Transverse colon (tissue), 4 donors: ENCODE results near the gene GABRR3. TPM values are rescaled to one million over a fixed set of nuclear protein-coding genes. Genes with fewer than 3 reads are reported as not detected.
A peak's percentile ranks its signal among the peaks of the same experiment; 100 is the strongest.

Source experiments
- DNase-seq: peaks from one replicate; pipeline ENCODE4 v3.0.0-alpha.2; 2019
- H3K27ac ChIP-seq, 4 donors: fragments of 200-600 bp; sonication (generic); 2 replicates each; pipeline ENCODE4 v1.5.1; 2016 to 2018; ENCODE audit warnings: inconsistent platforms in 4 of 4
- H3K27me3 ChIP-seq: fragments of 200-600 bp; sonication (generic); 2 replicates; pipeline ENCODE4 v1.5.1; 2017; ENCODE audit warnings: inconsistent platforms
- H3K36me3 ChIP-seq, 4 donors: fragments of 200-600 bp; sonication (generic); 2 replicates each; pipeline ENCODE4 v1.5.1; 2017 to 2019; ENCODE audit warnings: inconsistent platforms in 4 of 4
- H3K4me1 ChIP-seq, 4 donors: fragments of 200-600 bp; sonication (generic); 2 replicates each; pipeline ENCODE4 v1.5.1; 2017 to 2020; ENCODE audit warnings: inconsistent platforms in 4 of 4
- H3K4me3 ChIP-seq, 4 donors: fragments of 200-600 bp; sonication (generic); 1 replicate in 1 of 4; 2 replicates in 3 of 4; pipeline versions ENCODE4 v1.5.1 to v1.6.1; 2017 to 2019; ENCODE audit warnings: inconsistent platforms in 4 of 4
- H3K9me3 ChIP-seq, 2 donors: fragments of 200-600 bp; sonication (generic); 2 replicates each; pipeline ENCODE4 v1.5.1; 2017 to 2019; ENCODE audit warnings: inconsistent platforms in 2 of 2
- EP300 ChIP-seq: sonication (generic); formaldehyde crosslinking; IDR thresholded peaks from one replicate; pipeline ENCODE4 v1.6.1; 2017; ENCODE audit warnings: antibody characterized with exemption, low read depth
- POLR2A ChIP-seq: fragments of 450-650 bp; IDR thresholded peaks from one replicate; pipeline ENCODE4 v1.6.1; 2016; ENCODE audit warnings: antibody characterized with exemption, mild to moderate bottlenecking, moderate library complexity
- POLR2AphosphoS5 ChIP-seq, 3 donors: sonication (generic); formaldehyde crosslinking; IDR thresholded peaks; one replicate each; pipeline ENCODE4 v1.6.1; 2016; ENCODE audit warnings: antibody characterized with exemption in 3 of 3
- WGBS, 2 donors: methylation state at CpG; one replicate each; pipeline ENCODE4 v1.1.5; 2018; ENCODE audit warnings: low coverage in 1 of 2; 5-methylcytosine and 5-hydroxymethylcytosine counted together
- in situ Hi-C, 4 donors: fragments of 200-750 bp; cut with MboI; loops; one replicate each; pipeline versions ENCODE4 v1.15.0 to v1.15.1; 2017; ENCODE audit warnings: low sequenced_read_pairs in 3 of 4, low pct_ligation_motif_present in 1 of 4, low pct_unique_long_range_greater_than_20kb in 1 of 4
- intact Hi-C: fragments of 100-400 bp; cut with DNase I; formaldehyde crosslinking; loops from one replicate; pipeline ENCODE4 v1.15.1; 2023; ENCODE audit warnings: low total_unique reads
- total RNA-seq, 4 donors: library from RNA; depleted of rRNA; stranded (reverse); fragments of >200 nt; gene quantifications; one replicate each; pipeline ENCODE4 v1.1.0, GENCODE V29; 2016
- TF ChIP-seq, protein P1 (sequence below), 5 experiments: fragments of 200-600 bp in 3 of 5; fragments of 450-650 bp in 2 of 5; sonication (generic) in 3 of 5; IDR thresholded peaks; 1 replicate in 2 of 5; 2 replicates in 3 of 5; pipeline ENCODE4 v1.5.1; 2016 to 2017; ENCODE audit warnings: antibody characterized with exemption in 5 of 5, inconsistent platforms in 3 of 5, mild to moderate bottlenecking in 2 of 5, moderate library complexity in 1 of 5

The GABRR3 gene
- total RNA-seq, 4 donors from 2014 or later: not detected

DNA sequence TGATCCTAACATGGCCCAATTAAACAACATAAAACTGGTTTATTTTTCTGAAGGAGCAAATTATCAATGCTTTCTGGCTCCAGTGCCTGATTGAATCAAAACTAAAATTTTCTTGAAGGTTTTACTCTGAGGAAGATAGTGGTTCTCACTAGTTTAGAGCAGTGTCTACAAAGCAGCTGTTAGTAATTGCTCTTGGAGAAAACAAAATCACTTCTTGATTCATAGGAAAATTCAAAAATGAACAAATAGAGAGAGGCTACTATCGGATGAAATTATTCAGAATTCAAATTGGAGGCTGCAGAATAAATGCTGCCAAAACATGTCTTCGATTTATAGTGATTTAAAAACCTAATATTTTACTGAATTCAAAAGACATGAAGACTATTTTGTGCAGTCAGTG is 47.8 kb downstream of the GABRR3 start:
- intact Hi-C loops: no loop called here
- H3K9me3 ChIP-seq: no peaks in the 10 kb centered on the region
- DNase-seq: no peak
- H3K4me1 ChIP-seq: peaks cover 0 to 10% (median 2%) of the 10 kb centered on the region in 4 donors
- H3K36me3 ChIP-seq: no peaks in the 10 kb centered on the region
- in situ Hi-C loops: no loop called here
- 74 to 84% methylated on average over 2 of the region's 2 CpGs for WGBS, 2 donors
- no peaks in the 10 kb centered on the region for H3K27me3 ChIP-seq
- H3K4me3 ChIP-seq: no peak overlapping the region
- TF ChIP-seq POLR2AphosphoS5 (IDR thresholded peaks at IDR 0.05) (no peak), EP300 (no peak), POLR2A (no peak)
- TF ChIP-seq, protein P1, sequence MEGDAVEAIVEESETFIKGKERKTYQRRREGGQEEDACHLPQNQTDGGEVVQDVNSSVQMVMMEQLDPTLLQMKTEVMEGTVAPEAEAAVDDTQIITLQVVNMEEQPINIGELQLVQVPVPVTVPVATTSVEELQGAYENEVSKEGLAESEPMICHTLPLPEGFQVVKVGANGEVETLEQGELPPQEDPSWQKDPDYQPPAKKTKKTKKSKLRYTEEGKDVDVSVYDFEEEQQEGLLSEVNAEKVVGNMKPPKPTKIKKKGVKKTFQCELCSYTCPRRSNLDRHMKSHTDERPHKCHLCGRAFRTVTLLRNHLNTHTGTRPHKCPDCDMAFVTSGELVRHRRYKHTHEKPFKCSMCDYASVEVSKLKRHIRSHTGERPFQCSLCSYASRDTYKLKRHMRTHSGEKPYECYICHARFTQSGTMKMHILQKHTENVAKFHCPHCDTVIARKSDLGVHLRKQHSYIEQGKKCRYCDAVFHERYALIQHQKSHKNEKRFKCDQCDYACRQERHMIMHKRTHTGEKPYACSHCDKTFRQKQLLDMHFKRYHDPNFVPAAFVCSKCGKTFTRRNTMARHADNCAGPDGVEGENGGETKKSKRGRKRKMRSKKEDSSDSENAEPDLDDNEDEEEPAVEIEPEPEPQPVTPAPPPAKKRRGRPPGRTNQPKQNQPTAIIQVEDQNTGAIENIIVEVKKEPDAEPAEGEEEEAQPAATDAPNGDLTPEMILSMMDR (IDR thresholded peaks at IDR 0.05): no peak
- H3K27ac ChIP-seq: no peak overlapping the region

DNA sequence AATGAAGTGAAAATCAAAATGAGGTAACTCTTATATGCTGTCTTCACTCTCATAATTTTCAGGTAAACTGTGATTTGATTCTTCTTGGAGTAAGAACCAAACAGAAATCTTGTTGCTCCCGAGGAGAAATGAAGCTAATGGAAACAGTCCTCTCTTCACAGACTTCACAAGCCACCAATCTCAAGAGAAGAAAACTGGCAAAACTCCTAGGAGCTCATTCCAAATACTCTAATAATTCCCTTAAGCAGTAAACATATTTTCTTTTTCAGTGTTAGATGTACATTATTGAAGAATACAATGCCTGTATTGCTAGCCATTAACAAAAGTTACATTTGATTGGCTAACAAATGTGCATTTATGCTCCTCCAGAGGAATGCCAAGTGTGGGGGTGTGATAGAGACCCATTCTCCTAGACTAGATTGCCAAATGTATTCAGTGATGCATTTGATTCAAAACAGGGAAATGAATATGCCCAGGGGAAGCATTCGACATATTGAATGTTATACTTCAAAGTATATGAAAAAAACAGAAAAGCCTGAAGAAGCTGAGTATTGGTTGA is 51.1 kb downstream of the GABRR3 start:
- in situ Hi-C loops: no loop called here
- H3K4me1 ChIP-seq: peaks cover 0 to 10% (median 2%) of the 10 kb centered on the region in 4 donors
- no peaks in the 10 kb centered on the region for H3K9me3 ChIP-seq

DNA sequence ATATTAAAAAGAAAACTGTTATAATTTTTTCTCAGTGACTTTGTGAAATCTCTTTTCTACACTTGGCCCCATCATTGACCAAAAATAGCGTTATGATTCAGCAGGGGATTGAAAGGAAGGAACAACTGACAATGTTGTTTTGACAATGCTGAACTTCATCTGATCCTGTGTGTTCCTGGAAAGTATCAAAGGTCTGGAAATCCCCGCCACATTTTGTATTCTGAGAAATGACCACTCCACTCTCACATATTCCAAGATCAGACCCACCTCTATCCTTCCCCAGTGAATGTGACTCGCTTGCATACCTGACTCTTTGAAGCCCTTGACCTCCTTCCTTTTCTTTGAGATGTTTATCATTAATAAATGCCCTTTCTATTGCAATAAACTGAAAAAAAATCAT is 53.2 kb downstream of the GABRR3 start:
- Histone ChIP-seq H3K27ac (peak overlapping the region in 3 of 4 donors; percentile 2 to 57 (median 24)), H3K4me3 (no peak overlapping the region), H3K36me3 (no peaks in the 10 kb centered on the region), H3K4me1 (peaks cover 0 to 10% (median 2%) of the 10 kb centered on the region in 4 donors), H3K27me3 (no peaks in the 10 kb centered on the region), H3K9me3 (no peaks in the 10 kb centered on the region)
- WGBS, 2 donors: 44 to 62% methylated on average over 3 of the region's 3 CpGs
- in situ Hi-C loops: no loop called here
- DNase-seq: no peak
- intact Hi-C loops: no loop called here
- TF ChIP-seq, protein P1 (IDR thresholded peaks at IDR 0.05): no peak
- TF ChIP-seq POLR2A (no peak), POLR2AphosphoS5 (IDR thresholded peaks at IDR 0.05) (peak in 1 of 3 donors; percentile 33), EP300 (peak; percentile 49)

More for the DNA sequence above, 51.1 kb downstream of the GABRR3 start:
- DNase-seq: no peak
- Histone ChIP-seq H3K36me3 (no peaks in the 10 kb centered on the region), H3K4me3 (no peak overlapping the region), H3K27me3 (no peaks in the 10 kb centered on the region), H3K27ac (no peak overlapping the region)
- TF ChIP-seq, protein P1 (IDR thresholded peaks at IDR 0.05): no peak
- TF ChIP-seq EP300: no peak
- no peak for TF ChIP-seq POLR2AphosphoS5 (IDR thresholded peaks at IDR 0.05)
- no peak for TF ChIP-seq POLR2A
- intact Hi-C loops: no loop called here
- WGBS, 2 donors: 50 to 60% methylated on average over 2 of the region's 2 CpGs

DNA sequence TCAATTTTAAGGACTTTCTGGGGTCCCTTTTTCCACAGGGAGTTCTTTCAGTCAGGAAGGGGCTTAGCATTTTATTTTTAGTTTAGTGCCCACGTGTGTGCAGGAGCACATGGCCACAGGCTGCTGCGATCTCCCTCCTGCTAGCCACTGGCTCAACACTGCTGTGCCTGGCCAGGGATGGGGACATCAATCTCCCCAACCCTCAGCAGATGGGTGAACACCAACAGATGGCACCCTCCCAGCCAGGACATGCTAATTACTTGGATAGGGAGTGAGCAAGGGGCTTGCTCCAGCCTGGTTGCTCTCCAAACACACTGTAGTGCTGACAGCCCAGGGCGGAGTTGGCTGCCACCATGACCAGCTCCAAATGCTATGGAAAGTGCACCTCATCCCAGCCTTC is 55.5 kb downstream of the GABRR3 start:
- in situ Hi-C loops: no loop called here
- 83 to 97% methylated on average over 1 to 3 of the region's 3 CpGs for WGBS, 2 donors
- no peak for TF ChIP-seq POLR2AphosphoS5 (IDR thresholded peaks at IDR 0.05)
- TF ChIP-seq, protein P1 (IDR thresholded peaks at IDR 0.05): no peak
- no peak for TF ChIP-seq POLR2A
- TF ChIP-seq EP300: no peak
- Histone ChIP-seq H3K27me3 (no peaks in the 10 kb centered on the region), H3K4me1 (peaks cover 0 to 10% (median 2%) of the 10 kb centered on the region in 4 donors), H3K4me3 (no peak overlapping the region), H3K36me3 (no peaks in the 10 kb centered on the region), H3K27ac (no peak overlapping the region), H3K9me3 (no peaks in the 10 kb centered on the region)
- no peak for DNase-seq
- intact Hi-C loops: no loop called here
